ENCODE measurements around the gene TRIM73. TPM values are rescaled to one million over a fixed set of nuclear protein-coding genes. Genes with fewer than 3 reads are reported as not detected.
"Not testable (repeated sequence)": the region's sequence is repeated elsewhere in the genome, so short reads cannot be mapped to it uniquely, and the experiment has no call there.

Gene TRIM73
- total RNA-seq, 4 donors from 2014 or later: 2.8 to 9.3 (median 4.6) TPM

DNA sequence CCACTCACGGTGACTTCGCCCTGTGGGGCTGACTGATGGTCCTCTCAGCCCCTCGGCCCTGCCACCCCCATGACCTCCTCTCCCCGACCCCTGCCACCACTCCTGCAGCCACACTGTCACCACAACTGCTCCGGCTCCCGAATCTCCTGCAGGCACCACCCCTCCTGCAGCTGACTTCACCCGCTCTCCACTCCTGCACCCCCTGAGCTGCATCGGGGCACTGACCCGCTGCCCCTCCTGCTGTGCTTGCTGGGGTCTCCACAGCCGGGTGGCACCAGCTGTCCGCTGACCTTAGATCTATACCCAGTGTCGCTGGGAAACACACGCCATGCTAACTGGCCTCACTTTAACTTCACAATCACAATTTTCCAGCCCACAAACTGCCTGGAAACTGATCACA, 24.7 kb downstream of the TRIM73 start:
- not testable (repeated sequence) for H3K4me3 ChIP-seq; H3K27ac ChIP-seq; H3K9me3 ChIP-seq; DNase-seq (ENCODE audit: low spot score in 2 of 2); H3K4me1 ChIP-seq; H3K27me3 ChIP-seq
- WGBS, 2 donors: 83 to 94% methylated on average over 10 to 11 of the region's 13 CpGs
- peaks cover 0 to 68% (median 4%) of the 10 kb centered on the region in 3 donors for H3K36me3 ChIP-seq

DNA sequence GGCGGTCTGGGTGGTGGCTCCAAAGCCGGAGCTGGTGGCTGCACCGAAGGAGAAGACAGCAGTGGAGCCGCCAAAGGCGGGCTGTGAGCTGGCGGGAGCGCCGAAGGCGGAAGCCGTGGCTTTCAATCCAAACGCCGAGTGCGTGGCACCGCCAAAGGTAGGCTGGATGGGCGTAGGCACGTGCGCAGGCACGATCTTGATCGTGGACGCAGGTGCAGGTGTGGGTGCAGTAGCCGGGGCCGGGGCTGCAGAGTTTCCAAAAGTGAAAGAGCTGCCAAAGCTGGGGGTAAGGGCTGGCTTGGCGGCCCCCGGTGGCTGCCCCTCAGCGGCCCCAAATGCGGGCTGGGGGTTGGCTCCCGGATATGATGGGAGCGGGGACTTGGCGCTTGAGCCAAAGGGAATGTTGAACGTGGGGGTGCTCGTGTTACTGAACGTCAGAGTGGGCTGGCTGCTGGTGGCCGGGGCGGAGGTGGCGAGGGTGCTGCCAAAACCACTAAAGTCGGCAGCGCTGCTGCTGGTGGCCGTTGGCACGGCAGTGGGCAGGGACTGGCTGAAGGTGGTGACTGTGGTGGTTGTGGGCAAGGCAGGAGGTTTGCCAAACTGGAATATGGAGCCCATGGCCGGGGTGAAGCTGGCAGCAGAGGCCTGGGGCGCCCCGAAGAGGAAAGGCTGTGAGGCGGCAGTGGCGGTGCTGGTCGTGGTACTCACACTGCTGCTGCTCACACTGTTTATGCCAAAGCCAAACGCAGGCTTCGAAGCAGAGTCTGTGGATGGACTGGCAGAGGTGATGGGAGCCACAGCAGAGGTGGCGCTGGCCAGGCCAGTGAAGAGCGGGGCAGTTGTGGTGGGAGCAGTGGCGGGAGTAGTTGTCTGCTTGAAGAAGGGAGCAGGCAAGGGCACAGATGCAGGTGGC, 26.6 kb downstream of the TRIM73 start:
- peaks cover 0 to 49% (median 4%) of the 10 kb centered on the region in 3 donors for H3K36me3 ChIP-seq
- H3K9me3 ChIP-seq; H3K4me3 ChIP-seq; H3K4me1 ChIP-seq; H3K27ac ChIP-seq; H3K27me3 ChIP-seq; DNase-seq (ENCODE audit: low spot score in 2 of 2): not testable (repeated sequence)
- WGBS, 2 donors: 94 to 98% methylated on average over 24 to 33 of the region's 50 CpGs

DNA sequence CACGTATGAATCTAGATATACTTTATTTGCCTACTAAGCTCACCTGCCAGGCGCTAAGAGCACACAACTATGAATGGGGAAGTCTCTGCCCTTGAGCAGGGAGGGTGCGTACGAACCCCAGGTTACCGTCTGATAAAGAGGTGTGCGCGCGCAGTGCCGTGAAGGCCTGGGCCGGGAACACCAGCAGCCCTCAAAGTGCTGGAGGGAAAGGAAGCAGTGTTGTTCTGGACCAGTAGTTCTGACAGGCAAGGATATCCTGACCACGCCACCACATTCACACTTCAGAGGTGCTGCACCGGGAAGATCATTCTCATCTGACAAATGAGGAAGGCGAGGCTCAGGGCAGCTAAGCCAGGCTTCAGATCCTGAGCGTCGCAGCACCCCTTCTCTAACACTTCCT, 28.1 kb downstream of the TRIM73 start:
- WGBS, 2 donors: 95 to 97% methylated on average over 4 to 11 of the region's 15 CpGs

DNA sequence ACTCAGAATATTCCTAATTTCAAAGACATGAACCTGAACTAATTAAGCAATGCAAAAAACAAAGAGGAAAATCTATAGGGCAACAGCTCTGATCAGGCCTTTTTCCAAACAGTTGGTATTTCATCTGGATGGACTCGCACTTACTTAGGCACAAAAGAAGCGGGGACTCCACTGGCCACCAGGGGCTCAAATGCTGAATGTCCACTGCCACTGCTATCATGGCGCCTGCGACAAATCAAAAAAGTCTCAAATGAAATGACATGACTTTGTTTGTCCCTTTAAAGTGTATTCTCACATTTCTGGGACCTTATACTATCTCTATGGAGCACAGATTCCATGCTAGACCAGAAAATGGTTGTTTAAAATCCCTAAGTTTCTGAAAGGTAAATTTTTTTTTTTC, 43.6 kb downstream of the TRIM73 start:
- H3K4me3 ChIP-seq; H3K27me3 ChIP-seq; H3K9me3 ChIP-seq; DNase-seq (ENCODE audit: low spot score in 2 of 2); H3K27ac ChIP-seq: not testable (repeated sequence)
- Histone ChIP-seq H3K36me3 (peaks cover 0 to 67% (median 39%) of the 10 kb centered on the region in 3 donors), H3K4me1 (peaks cover 0 to 12% (median 0%) of the 10 kb centered on the region in 4 donors)
- WGBS, 2 donors: 91 to 93% methylated on average over 4 of the region's 4 CpGs

More for the DNA sequence above, 28.1 kb downstream of the TRIM73 start:
- H3K4me1 ChIP-seq; DNase-seq (ENCODE audit: low spot score in 2 of 2); H3K9me3 ChIP-seq; H3K27me3 ChIP-seq; H3K27ac ChIP-seq; H3K4me3 ChIP-seq: not testable (repeated sequence)
- H3K36me3 ChIP-seq: peaks cover 0 to 52% (median 4%) of the 10 kb centered on the region in 3 donors

DNA sequence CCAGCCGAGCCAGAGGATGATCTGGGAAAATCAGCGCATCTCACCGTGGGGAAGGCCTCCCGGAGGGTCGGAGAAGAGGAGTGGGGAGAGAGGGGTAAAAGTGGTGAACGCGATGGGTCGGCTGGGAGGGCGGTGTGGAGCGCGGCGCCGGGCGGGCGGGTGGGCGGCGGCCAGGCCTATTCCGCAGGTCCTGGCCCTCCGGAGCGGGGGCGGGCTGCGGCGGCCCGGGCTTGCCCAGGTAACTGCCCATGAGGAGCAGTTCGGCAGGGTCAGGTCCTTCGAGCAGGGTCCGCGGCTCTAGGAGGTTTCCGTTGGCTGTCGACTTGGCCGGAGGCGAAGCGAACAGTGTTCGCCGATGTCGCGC, 46.7 kb downstream of the TRIM73 start:
- DNase-seq (ENCODE audit: low spot score in 2 of 2); H3K27me3 ChIP-seq; H3K9me3 ChIP-seq: not testable (repeated sequence)
- peak overlapping the region in 3 of 4 donors; percentile 50 to 62 (median 53) for H3K4me3 ChIP-seq
- peaks cover 0 to 36% (median 23%) of the 10 kb centered on the region in 3 donors for H3K36me3 ChIP-seq
- H3K27ac ChIP-seq: peak overlapping the region in 3 of 4 donors; percentile 56 to 84 (median 73)
- peaks cover 0 to 12% (median 0%) of the 10 kb centered on the region in 4 donors for H3K4me1 ChIP-seq
- WGBS, 2 donors: 0 to 2% methylated on average over 5 to 7 of the region's 37 CpGs

DNA sequence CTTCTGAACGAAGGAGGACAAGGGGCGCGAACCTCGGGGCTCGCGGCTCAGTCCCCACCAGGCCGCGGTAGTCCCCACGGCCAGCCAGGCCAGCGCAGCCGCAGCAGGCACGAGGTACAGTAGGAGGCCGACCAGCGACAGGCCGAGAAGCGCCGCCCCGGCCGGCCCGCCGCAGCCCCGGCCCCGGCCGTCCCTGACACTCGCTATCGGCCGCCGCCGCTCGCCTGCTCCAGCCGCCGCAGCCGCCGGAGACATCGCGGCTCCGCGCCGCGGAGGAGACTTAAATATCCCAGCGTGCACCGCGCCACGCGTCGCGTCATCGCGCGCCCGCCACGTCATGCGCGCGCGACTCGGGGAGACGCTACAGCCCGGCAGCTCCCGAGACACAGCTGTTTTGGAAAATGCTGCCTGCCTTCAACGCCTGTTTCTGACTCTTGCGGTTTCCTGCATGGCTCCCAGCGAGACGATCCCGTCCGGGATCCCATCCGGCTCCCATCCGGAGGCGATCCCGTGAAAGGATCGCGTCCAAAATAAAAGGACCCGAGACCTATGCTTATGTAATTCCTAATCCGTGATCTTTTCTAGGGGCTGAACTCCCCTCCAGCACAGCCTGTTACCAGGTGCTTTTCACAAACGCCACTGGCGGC, 47.2 kb downstream of the TRIM73 start:
- H3K9me3 ChIP-seq; DNase-seq (ENCODE audit: low spot score in 2 of 2); H3K27me3 ChIP-seq: not testable (repeated sequence)
- H3K27ac ChIP-seq: peak overlapping the region; percentile 73 to 84 (median 80)
- H3K4me1 ChIP-seq: peaks cover 0 to 12% (median 0%) of the 10 kb centered on the region in 4 donors
- TF ChIP-seq POLR2A (IDR thresholded peaks at IDR 0.05): peak; percentile 31 to 68
- peak overlapping the region; percentile 46 to 62 (median 52) for H3K4me3 ChIP-seq
- WGBS, 2 donors: 0 to 1% methylated on average over 2 to 31 of the region's 76 CpGs
- H3K36me3 ChIP-seq: peaks cover 0 to 31% (median 18%) of the 10 kb centered on the region in 3 donors

DNA sequence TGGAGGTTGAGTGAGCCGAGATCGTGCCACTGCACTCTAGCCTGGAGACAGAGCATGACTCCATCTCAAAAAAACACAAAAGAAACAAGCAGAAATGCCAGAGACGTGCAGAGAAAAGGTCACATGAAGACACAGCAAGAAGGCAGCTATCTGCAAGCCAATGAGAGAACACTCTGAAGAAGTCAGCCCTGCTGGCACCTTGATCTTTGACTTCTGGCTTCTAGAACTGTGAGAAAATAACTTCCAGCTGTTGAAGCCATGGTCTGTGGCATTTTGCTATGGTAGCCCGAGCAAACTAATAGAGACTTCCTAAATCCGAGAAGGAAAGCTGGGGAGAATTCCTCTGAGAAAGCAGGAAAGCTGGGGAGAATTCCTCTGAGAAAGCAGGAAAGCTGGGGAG, 54.5 kb downstream of the TRIM73 start:
- DNase-seq (ENCODE audit: low spot score in 2 of 2): not testable (repeated sequence)

DNA sequence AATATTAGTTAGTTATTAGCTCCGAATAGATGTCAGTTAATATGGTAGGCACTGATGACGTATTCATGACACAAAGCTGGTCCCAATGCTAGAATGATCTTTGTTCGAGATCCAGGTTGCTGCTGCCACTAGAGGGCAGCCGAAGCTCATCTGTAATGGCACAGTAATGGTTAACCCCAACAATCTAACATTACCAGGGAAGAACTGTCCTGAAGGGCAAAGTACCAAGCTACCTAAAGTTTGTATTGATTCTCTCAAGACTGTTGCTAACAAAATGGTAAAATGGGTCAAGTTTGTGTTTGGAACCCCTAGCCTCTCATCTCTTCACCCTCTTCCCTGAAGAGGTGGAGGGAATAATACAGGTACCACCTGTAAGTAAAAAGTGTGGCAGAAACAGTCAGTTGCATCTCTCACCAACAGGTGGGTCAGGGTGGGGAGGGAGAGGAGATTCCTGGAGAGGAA, 57.1 kb downstream of the TRIM73 start:
- TF ChIP-seq, protein P1, sequence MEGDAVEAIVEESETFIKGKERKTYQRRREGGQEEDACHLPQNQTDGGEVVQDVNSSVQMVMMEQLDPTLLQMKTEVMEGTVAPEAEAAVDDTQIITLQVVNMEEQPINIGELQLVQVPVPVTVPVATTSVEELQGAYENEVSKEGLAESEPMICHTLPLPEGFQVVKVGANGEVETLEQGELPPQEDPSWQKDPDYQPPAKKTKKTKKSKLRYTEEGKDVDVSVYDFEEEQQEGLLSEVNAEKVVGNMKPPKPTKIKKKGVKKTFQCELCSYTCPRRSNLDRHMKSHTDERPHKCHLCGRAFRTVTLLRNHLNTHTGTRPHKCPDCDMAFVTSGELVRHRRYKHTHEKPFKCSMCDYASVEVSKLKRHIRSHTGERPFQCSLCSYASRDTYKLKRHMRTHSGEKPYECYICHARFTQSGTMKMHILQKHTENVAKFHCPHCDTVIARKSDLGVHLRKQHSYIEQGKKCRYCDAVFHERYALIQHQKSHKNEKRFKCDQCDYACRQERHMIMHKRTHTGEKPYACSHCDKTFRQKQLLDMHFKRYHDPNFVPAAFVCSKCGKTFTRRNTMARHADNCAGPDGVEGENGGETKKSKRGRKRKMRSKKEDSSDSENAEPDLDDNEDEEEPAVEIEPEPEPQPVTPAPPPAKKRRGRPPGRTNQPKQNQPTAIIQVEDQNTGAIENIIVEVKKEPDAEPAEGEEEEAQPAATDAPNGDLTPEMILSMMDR (IDR thresholded peaks at IDR 0.05): peak in 2 of 5 experiments; percentile 11 to 32
- H3K9me3 ChIP-seq; H3K36me3 ChIP-seq; H3K4me1 ChIP-seq; H3K4me3 ChIP-seq; DNase-seq (ENCODE audit: low spot score in 2 of 2); H3K27me3 ChIP-seq; H3K27ac ChIP-seq: not testable (repeated sequence)
- WGBS, 2 donors: 6 to 7% methylated on average over 3 to 4 of the region's 4 CpGs

More for the DNA sequence above, 54.5 kb downstream of the TRIM73 start:
- H3K27me3 ChIP-seq, H3K36me3 ChIP-seq, H3K4me1 ChIP-seq, H3K9me3 ChIP-seq, H3K27ac ChIP-seq, H3K4me3 ChIP-seq: not testable (repeated sequence)
- 58 to 74% methylated on average over 3 of the region's 5 CpGs for WGBS, 2 donors

Small RNAs within 50 kb of the gene (small RNA-seq; reads per million reads assigned to genes)
- gene RF00019: not detected

Other genes with a start within 250 kb of the TRIM73 start
- gene POM121C, start 90.7 kb downstream of the TRIM73 start, total RNA-seq: 10 to 100 TPM in 3 of 4 donors, 1 to 10 TPM in 1; 9.4 to 28.5 (median 21.1) TPM
- gene SPDYE5, start 96.7 kb downstream of the TRIM73 start, total RNA-seq: not detected

All from tibial nerve (tissue), 4 donors.